HG02884 (cell line): ENCODE measurements around the gene METTL4.

Experiments
- ATAC-seq: cut with Tn5 transposase; IDR thresholded peaks from one replicate; pipeline ENCODE4 v1.9.1; 2021; ENCODE audit warnings: mild to moderate bottlenecking, moderate library complexity; ENCODE audit not compliant: unreplicated experiment

METTL4 gene

GRCh38 chr18:2522112-2522511 lies 49.2 kb downstream of the METTL4 start:
- ATAC-seq, result no peak

DNA sequence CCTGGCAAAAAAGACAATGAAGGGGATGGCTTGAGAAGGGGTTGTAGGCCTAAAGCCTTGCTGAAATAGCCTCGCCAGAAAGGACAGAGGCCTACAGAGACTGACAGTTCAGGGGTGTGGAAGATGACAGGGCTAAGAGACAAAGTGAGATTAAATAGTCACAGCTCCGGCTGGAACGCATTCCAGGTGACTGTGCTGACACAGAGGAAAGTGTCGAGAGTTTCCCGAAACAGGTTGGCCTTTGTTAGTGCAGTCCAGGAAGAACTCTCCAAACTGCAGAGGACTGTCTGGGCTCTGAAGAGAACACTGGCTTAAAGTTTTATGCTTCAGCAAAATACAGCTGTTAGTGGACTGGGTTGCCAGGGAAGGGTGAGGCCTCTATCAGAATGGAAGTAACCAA lies 52.8 kb downstream of the METTL4 start:
- no peak for ATAC-seq

DNA sequence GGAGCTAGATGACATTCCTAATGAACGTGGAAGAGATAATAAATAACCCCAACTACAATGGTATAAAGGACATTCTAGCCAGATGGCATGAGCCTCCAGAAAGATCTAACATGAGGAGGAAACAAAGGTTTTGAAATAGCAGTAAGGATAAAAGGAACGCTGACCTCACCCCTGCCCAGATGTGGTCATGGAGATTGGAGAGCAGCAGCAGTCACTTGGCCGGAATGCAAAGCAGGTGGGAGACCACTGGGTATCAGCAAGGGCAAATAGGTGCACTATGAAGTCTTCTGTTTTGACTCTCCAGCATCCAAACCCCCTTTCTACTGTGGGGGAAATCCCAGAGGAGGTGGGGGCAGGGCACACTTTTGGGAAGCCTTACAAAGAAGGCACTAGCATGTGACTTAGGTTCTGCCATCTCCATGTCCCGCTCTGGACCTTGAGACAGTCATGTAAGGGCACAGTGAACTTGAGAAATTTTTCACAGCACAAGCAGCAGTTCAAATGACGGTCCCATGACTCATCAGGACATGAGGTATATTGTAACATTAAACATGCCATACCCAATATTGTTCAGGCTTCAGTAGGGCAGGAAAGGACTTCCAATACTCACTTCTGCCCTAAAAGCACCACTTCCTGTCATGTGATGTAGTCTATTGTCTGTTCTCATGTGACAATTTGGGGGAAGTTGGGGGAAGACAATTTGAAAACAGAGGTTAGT lies 55.2 kb downstream of the METTL4 start:
- no peak for ATAC-seq

GRCh38 chr18:2515171-2515787 lies 56.0 kb downstream of the METTL4 start:
- no peak for ATAC-seq

GRCh38 chr18:2513616-2514015 lies 57.7 kb downstream of the METTL4 start:
- no peak for ATAC-seq

GRCh38 chr18:2512059-2512458 lies 59.2 kb downstream of the METTL4 start:
- no peak for ATAC-seq

- no peak for ATAC-seq
Observed at GRCh38 chr18:2511451-2511850, 59.9 kb downstream of the METTL4 start.

DNA sequence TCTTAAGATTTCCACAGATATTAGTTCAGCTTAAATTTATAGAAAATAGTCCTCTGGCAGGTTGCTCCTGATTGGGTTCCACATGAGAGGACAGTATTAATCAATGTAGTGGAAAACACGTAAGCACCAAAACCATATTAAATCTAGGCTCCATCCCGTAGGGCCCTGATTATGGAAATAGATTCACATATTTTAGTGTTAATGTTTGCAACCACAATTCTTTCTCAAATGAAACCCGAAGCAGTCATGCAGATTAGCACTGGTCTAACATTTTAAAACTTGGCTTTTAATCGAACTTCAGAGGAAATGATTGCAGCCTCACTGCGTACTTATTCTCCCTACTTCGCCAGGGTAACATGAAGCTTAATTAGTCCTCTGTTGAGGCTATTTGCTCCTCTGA lies 60.9 kb downstream of the METTL4 start:
- ATAC-seq, result no peak

DNA sequence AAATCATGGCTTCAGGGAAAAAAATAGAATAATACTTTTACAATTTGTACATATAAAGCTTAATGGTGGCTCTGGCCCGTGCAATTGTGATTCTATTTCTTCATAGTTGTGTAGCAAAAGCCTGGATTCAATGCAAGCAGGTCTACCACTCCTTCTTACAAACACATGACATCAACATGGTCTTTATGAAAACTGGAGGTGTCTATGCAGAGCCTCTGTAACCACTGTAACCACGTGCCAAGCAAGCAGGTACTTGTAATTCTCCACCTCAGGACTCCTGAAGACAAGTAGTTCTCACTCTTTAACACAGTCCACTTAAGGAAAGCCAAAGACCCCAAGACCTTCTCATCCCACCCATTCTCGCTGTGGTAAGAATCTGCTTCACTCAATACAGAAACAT lies 62.6 kb downstream of the METTL4 start:
- ATAC-seq, result no peak

- ATAC-seq, result no peak
Observed at GRCh38 chr18:2508155-2508554, 63.1 kb downstream of the METTL4 start.

DNA sequence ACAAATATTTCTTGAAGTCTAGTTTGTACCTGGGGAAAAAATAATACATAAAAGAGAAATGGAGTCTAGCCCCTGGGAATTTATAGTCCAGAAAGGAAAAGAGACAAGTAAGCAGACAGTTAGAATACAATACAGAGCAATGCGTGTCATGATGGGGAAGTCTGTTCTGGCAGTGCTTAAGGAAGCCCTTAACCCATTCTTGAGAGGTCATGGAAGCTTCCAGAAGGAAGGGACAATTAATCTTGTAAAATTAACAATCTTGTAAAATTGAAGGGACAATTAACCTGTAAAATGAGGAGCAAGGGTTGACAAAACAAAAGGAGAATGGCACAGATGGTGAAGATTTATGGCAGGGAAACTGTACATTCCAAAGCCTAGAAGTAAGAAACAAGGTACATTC lies 66.7 kb downstream of the METTL4 start:
- ATAC-seq, result no peak

DNA sequence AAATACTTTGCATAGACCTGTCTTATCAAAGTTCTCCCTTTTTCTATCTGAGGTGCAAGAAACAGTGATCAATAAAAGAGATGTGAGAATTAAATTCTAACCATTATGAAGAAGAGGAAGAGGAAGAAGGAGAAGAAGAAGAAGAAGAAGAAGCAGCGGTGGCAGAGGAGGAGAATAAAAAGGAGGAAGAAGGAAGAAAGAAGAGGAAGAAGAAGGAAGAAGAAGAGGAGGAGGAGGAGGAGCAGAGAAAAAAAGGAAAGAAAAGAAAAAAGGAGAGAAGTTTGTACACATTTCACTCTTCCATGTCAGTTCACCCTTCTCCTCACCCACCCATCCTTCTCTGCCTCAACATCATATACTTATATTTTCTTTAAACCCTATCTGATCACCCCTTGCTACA lies 68.4 kb downstream of the METTL4 start:
- ATAC-seq, result no peak

- ATAC-seq, result no peak
Observed at GRCh38 chr18:2502394-2502793, 68.9 kb downstream of the METTL4 start.

DNA sequence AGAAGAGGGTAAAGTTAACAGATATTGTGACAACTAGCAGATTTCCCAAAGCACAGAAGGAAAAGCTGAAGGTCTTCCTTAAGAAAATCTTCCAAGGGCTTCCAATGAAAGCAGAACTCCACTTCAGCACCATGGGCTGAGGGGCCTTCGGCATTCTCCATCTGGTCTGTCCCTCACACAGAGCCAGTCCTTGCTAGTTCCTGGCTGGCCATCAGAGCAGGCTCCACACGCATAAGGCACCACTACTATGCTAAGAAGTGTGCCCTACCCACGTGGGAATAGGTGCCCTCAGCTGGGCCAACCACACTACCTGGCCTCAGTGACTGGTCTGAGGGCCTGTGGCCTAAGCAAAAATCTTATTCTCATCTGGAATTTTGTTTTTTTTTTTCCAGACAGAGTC lies 73.5 kb downstream of the METTL4 start:
- no peak for ATAC-seq

DNA sequence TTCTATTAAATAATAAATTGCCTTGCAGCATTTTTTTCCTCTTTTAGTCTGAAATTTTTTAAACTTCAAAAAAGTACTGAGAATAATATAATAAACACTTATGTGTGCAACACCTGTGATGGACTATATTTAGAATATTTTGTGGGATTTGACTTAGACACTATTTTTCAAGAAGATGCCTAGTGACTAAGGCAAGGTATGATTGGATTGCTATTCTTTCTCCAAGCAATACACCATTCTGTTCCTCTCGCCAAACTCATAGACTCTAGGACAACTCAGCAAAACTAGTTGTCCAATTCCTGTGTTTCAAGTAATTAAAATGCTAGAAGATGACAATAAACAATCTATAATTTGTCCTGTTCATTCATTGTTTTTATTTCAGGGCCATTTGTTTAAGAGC lies 75.9 kb downstream of the METTL4 start:
- ATAC-seq, result no peak

- no peak for ATAC-seq
Observed at GRCh38 chr18:2494921-2495320, 76.4 kb downstream of the METTL4 start.
